ENCODE measurements around the gene MBP. TPM values are rescaled to one million over a fixed set of nuclear protein-coding genes. Genes with fewer than 3 reads are reported as not detected.

The MBP gene
- total and polyA plus RNA-seq, 2 experiments from 2014 or later = 18.4 to 22.9 TPM

DNA sequence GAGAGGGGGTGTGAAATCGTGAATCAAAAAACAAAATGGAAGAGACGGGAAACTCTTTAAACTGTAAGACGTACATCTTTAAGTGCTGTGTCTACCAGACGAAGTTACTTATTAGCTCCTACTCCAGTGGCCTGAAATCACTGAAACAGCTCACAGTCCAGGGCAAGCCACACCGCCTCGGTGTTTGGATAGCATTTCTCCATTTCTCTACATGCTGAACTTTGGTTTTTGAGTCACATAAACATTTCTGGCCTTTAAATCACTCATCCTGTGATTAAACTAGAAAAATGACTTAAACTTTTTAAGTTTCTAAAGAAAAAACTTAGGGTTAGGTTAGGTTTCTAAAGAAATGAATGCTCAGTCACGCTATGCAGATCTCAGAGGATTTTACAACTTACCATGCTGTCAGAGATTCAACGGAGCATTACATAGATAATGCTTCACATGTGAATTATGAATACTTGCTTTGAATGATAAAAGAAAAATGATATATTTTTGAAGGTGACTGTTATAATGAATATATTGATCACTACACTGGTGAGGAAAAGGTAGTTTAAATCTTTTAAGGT, 138.4 kb downstream of the MBP start:
- Histone ChIP-seq H3K27ac (ENCODE audit: low read depth) (no peak overlapping the region), H3K36me3 (ENCODE audit: insufficient read depth) (no peaks in the 10 kb centered on the region), H3K27me3 (ENCODE audit: insufficient read depth) (no peaks in the 10 kb centered on the region), H3K9me2 (ENCODE audit: insufficient read depth) (no peaks in the 10 kb centered on the region), H2AFZ (no peak overlapping the region), H4K20me1 (replicated peaks; ENCODE audit: insufficient read depth) (no peaks in the 10 kb centered on the region), H3K4me3 (no peak overlapping the region), H3F3A (replicated peaks; ENCODE audit: low read depth) (no peaks in the 10 kb centered on the region), H3K4me1 (ENCODE audit: insufficient read depth) (peaks cover 5% of the 10 kb centered on the region; the same call in 1 of the 2 replicates), H3K4me2 (no peak overlapping the region), H3K79me2 (replicated peaks; ENCODE audit: insufficient read depth) (no peaks in the 10 kb centered on the region)
- H3K4me1 Mint-ChIP-seq = peaks cover 21% of the 10 kb centered on the region
- H3K9me3 Mint-ChIP-seq = no peaks in the 10 kb centered on the region
- DNase-seq (ENCODE audit: low spot score) = no peak
- ATAC-seq = no peak
- no peak overlapping the region for H3K4me3 Mint-ChIP-seq
- no peak overlapping the region for H3K27ac Mint-ChIP-seq
- peaks cover 8% of the 10 kb centered on the region for H3K27me3 Mint-ChIP-seq (ENCODE audit: insufficient read depth, low read depth, poor library complexity)
- TF ChIP-seq, protein P1, sequence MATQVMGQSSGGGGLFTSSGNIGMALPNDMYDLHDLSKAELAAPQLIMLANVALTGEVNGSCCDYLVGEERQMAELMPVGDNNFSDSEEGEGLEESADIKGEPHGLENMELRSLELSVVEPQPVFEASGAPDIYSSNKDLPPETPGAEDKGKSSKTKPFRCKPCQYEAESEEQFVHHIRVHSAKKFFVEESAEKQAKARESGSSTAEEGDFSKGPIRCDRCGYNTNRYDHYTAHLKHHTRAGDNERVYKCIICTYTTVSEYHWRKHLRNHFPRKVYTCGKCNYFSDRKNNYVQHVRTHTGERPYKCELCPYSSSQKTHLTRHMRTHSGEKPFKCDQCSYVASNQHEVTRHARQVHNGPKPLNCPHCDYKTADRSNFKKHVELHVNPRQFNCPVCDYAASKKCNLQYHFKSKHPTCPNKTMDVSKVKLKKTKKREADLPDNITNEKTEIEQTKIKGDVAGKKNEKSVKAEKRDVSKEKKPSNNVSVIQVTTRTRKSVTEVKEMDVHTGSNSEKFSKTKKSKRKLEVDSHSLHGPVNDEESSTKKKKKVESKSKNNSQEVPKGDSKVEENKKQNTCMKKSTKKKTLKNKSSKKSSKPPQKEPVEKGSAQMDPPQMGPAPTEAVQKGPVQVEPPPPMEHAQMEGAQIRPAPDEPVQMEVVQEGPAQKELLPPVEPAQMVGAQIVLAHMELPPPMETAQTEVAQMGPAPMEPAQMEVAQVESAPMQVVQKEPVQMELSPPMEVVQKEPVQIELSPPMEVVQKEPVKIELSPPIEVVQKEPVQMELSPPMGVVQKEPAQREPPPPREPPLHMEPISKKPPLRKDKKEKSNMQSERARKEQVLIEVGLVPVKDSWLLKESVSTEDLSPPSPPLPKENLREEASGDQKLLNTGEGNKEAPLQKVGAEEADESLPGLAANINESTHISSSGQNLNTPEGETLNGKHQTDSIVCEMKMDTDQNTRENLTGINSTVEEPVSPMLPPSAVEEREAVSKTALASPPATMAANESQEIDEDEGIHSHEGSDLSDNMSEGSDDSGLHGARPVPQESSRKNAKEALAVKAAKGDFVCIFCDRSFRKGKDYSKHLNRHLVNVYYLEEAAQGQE (IDR thresholded peaks at IDR 0.05; ENCODE audit: unreplicated experiment) = no peak
- TF ChIP-seq EZH2 (IDR thresholded peaks at IDR 0.05; ENCODE audit: low read depth, unreplicated experiment) (no peak), CREB1 (CRISPR knock-in tag; IDR thresholded peaks at IDR 0.05; ENCODE audit: low read depth) (no peak), POLR2AphosphoS5 (IDR thresholded peaks at IDR 0.05; ENCODE audit: low read depth) (no peak), JUNB (IDR thresholded peaks at IDR 0.05; ENCODE audit: unreplicated experiment) (no peak), NANOG (IDR thresholded peaks at IDR 0.05; ENCODE audit: borderline replicate concordance) (no peak), STAT1 (IDR thresholded peaks at IDR 0.05; ENCODE audit: unreplicated experiment) (no peak), ZNF331 (CRISPR knock-in tag; IDR thresholded peaks at IDR 0.05; ENCODE audit: low read depth) (no peak), ZNF114 (CRISPR knock-in tag; IDR thresholded peaks at IDR 0.05) (no peak), EZH2phosphoT487 (IDR thresholded peaks at IDR 0.05; ENCODE audit: unreplicated experiment) (no peak)
- TF ChIP-seq, protein P2, sequence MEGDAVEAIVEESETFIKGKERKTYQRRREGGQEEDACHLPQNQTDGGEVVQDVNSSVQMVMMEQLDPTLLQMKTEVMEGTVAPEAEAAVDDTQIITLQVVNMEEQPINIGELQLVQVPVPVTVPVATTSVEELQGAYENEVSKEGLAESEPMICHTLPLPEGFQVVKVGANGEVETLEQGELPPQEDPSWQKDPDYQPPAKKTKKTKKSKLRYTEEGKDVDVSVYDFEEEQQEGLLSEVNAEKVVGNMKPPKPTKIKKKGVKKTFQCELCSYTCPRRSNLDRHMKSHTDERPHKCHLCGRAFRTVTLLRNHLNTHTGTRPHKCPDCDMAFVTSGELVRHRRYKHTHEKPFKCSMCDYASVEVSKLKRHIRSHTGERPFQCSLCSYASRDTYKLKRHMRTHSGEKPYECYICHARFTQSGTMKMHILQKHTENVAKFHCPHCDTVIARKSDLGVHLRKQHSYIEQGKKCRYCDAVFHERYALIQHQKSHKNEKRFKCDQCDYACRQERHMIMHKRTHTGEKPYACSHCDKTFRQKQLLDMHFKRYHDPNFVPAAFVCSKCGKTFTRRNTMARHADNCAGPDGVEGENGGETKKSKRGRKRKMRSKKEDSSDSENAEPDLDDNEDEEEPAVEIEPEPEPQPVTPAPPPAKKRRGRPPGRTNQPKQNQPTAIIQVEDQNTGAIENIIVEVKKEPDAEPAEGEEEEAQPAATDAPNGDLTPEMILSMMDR (conservative IDR thresholded peaks at IDR 0.05; ENCODE audit: low read depth in 2 of 2) = no peak
- TF ChIP-seq, protein P3, sequence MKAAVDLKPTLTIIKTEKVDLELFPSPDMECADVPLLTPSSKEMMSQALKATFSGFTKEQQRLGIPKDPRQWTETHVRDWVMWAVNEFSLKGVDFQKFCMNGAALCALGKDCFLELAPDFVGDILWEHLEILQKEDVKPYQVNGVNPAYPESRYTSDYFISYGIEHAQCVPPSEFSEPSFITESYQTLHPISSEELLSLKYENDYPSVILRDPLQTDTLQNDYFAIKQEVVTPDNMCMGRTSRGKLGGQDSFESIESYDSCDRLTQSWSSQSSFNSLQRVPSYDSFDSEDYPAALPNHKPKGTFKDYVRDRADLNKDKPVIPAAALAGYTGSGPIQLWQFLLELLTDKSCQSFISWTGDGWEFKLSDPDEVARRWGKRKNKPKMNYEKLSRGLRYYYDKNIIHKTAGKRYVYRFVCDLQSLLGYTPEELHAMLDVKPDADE (IDR thresholded peaks at IDR 0.05) = no peak
- TF ChIP-seq, protein P4, sequence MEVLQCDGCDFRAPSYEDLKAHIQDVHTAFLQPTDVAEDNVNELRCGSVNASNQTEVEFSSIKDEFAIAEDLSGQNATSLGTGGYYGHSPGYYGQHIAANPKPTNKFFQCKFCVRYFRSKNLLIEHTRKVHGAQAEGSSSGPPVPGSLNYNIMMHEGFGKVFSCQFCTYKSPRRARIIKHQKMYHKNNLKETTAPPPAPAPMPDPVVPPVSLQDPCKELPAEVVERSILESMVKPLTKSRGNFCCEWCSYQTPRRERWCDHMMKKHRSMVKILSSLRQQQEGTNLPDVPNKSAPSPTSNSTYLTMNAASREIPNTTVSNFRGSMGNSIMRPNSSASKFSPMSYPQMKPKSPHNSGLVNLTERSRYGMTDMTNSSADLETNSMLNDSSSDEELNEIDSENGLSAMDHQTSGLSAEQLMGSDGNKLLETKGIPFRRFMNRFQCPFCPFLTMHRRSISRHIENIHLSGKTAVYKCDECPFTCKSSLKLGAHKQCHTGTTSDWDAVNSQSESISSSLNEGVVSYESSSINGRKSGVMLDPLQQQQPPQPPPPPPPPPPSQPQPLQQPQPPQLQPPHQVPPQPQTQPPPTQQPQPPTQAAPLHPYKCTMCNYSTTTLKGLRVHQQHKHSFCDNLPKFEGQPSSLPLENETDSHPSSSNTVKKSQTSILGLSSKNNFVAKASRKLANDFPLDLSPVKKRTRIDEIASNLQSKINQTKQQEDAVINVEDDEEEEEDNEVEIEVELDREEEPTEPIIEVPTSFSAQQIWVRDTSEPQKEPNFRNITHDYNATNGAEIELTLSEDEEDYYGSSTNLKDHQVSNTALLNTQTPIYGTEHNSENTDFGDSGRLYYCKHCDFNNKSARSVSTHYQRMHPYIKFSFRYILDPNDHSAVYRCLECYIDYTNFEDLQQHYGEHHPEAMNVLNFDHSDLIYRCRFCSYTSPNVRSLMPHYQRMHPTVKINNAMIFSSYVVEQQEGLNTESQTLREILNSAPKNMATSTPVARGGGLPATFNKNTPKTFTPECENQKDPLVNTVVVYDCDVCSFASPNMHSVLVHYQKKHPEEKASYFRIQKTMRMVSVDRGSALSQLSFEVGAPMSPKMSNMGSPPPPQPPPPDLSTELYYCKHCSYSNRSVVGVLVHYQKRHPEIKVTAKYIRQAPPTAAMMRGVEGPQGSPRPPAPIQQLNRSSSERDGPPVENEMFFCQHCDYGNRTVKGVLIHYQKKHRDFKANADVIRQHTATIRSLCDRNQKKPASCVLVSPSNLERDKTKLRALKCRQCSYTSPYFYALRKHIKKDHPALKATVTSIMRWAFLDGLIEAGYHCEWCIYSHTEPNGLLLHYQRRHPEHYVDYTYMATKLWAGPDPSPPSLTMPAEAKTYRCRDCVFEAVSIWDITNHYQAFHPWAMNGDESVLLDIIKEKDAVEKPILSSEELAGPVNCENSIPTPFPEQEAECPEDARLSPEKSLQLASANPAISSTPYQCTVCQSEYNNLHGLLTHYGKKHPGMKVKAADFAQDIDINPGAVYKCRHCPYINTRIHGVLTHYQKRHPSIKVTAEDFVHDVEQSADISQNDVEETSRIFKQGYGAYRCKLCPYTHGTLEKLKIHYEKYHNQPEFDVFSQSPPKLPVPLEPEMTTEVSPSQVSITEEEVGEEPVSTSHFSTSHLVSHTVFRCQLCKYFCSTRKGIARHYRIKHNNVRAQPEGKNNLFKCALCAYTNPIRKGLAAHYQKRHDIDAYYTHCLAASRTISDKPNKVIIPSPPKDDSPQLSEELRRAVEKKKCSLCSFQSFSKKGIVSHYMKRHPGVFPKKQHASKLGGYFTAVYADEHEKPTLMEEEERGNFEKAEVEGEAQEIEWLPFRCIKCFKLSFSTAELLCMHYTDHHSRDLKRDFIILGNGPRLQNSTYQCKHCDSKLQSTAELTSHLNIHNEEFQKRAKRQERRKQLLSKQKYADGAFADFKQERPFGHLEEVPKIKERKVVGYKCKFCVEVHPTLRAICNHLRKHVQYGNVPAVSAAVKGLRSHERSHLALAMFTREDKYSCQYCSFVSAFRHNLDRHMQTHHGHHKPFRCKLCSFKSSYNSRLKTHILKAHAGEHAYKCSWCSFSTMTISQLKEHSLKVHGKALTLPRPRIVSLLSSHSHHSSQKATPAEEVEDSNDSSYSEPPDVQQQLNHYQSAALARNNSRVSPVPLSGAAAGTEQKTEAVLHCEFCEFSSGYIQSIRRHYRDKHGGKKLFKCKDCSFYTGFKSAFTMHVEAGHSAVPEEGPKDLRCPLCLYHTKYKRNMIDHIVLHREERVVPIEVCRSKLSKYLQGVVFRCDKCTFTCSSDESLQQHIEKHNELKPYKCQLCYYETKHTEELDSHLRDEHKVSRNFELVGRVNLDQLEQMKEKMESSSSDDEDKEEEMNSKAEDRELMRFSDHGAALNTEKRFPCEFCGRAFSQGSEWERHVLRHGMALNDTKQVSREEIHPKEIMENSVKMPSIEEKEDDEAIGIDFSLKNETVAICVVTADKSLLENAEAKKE (CRISPR knock-in tag; IDR thresholded peaks at IDR 0.05) = no peak
- no peaks in the 10 kb centered on the region for H3K36me3 Mint-ChIP-seq (ENCODE audit: low read depth)

Measured in GM23338 (cell line).